Endodermal cell (in vitro differentiated cells): ENCODE data around the gene ACTMAP. TPM values are rescaled to one million over a fixed set of nuclear protein-coding genes. Genes with fewer than 3 reads are reported as not detected.

Source experiments
- DNase-seq: peaks from one replicate; pipeline ENCODE4 v3.0.0-alpha.2; 2017
- H3K27ac ChIP-seq: 2 replicates; pipeline ENCODE4 v1.5.1; 2013; ENCODE audit warnings: mild to moderate bottlenecking, low read depth, low read length, moderate library complexity
- H3K27me3 ChIP-seq: 2 replicates; pipeline ENCODE4 v1.6.1; 2013; ENCODE audit warnings: mild to moderate bottlenecking, low read length, moderate library complexity; ENCODE audit not compliant: insufficient read depth, control insufficient read depth, poor library complexity, severe bottlenecking
- H3K36me3 ChIP-seq: 2 replicates; pipeline ENCODE4 v1.7.0; 2013; ENCODE audit warnings: mild to moderate bottlenecking, low read length, moderate library complexity; ENCODE audit not compliant: control insufficient read depth, insufficient read depth
- H3K4me1 ChIP-seq: one replicate; pipeline ENCODE4 v1.7.0; 2013; ENCODE audit warnings: low read length; ENCODE audit not compliant: control insufficient read depth, insufficient read depth
- H3K4me3 ChIP-seq: 2 replicates; pipeline ENCODE4 v1.5.1; 2013; ENCODE audit warnings: mild to moderate bottlenecking, low read length, moderate library complexity
- H3K9ac ChIP-seq: 2 replicates; pipeline ENCODE4 v1.6.1; 2013; ENCODE audit warnings: mild to moderate bottlenecking, low read length, moderate library complexity; ENCODE audit not compliant: poor library complexity, severe bottlenecking; ENCODE audit errors: extremely low read depth
- H3K9me3 ChIP-seq: 2 replicates; pipeline ENCODE4 v1.6.1; 2013; ENCODE audit warnings: mild to moderate bottlenecking, low read length, moderate library complexity; ENCODE audit not compliant: control insufficient read depth
- H3K27ac Mint-ChIP-seq: 2 replicates; pipeline ENCODE4 v1.8.0; 2020; ENCODE audit warnings: mixed read lengths
- H3K27me3 Mint-ChIP-seq: 2 replicates; pipeline ENCODE4 v1.8.0; 2021; ENCODE audit warnings: mild to moderate bottlenecking, mixed read lengths; ENCODE audit not compliant: insufficient read depth
- H3K36me3 Mint-ChIP-seq: 2 replicates; pipeline ENCODE4 v1.8.0; 2020; ENCODE audit warnings: low read depth, mixed read lengths
- H3K4me1 Mint-ChIP-seq: 2 replicates; pipeline ENCODE4 v1.8.0; 2020; ENCODE audit warnings: mixed read lengths
- H3K4me3 Mint-ChIP-seq: 2 replicates; pipeline ENCODE4 v1.8.0; 2020; ENCODE audit warnings: mild to moderate bottlenecking, moderate library complexity, mixed read lengths
- H3K9me3 Mint-ChIP-seq: 2 replicates; pipeline ENCODE4 v1.8.0; 2020; ENCODE audit warnings: mild to moderate bottlenecking, mixed read lengths
- CTCF ChIP-seq: fragments of 200-600 bp; sonication (generic); conservative IDR thresholded peaks from 2 replicates; pipeline ENCODE4 v1.5.0; 2021; ENCODE audit warnings: antibody characterized with exemption, mild to moderate bottlenecking
- WGBS, 2 experiments: methylation state at CpG; one replicate each; pipeline versions ENCODE4 v1.1.5 to v1.1.7; 2013; ENCODE audit warnings: missing lambda C conversion rate in 2 of 2, mixed read lengths in 1 of 2; ENCODE audit not compliant: insufficient coverage in 1 of 2, insufficient read length in 1 of 2; 5-methylcytosine and 5-hydroxymethylcytosine counted together
- total RNA-seq, 2 donors: library from RNA; stranded (reverse); fragmentation: NEBNext Ultra II Directional in 1 of 2; extraction: Animal tissue kit (Norgen Biotek cat#: 25700) in 1 of 2; gene quantifications; 2 replicates in 1 of 2; 3 replicates in 1 of 2; pipeline ENCODE4 v1.2.1, GENCODE V29; 2021

Gene ACTMAP
- total RNA-seq, 2 donors from 2014 or later: 26.0 to 34.3 TPM

GRCh38 chr19:40743926-40744325, 6.4 kb downstream of the ACTMAP start:
- Mint-ChIP-seq H3K9me3 (no peaks in the 10 kb centered on the region), H3K36me3 (peaks cover 13% of the 10 kb centered on the region), H3K27ac (no peak overlapping the region), H3K4me1 (peaks cover 3% of the 10 kb centered on the region), H3K27me3 (no peaks in the 10 kb centered on the region), H3K4me3 (no peak overlapping the region)
- no peak for DNase-seq
- Histone ChIP-seq H3K4me3 (no peak overlapping the region), H3K27me3 (no peaks in the 10 kb centered on the region), H3K9me3 (no peaks in the 10 kb centered on the region), H3K36me3 (peaks cover 4% of the 10 kb centered on the region), H3K4me1 (no peaks in the 10 kb centered on the region), H3K9ac (no peak overlapping the region), H3K27ac (no peak overlapping the region)
- 97 to 100% methylated on average over 5 to 10 of the region's 10 CpGs for WGBS, 2 experiments
- TF ChIP-seq CTCF: no peak

GRCh38 chr19:40742886-40743285, 7.4 kb downstream of the ACTMAP start:
- peaks cover 11% of the 10 kb centered on the region for H3K36me3 ChIP-seq
- no peak overlapping the region for H3K27ac Mint-ChIP-seq
- no peak for TF ChIP-seq CTCF
- peaks cover 16% of the 10 kb centered on the region for H3K36me3 Mint-ChIP-seq
- H3K27me3 Mint-ChIP-seq: no peaks in the 10 kb centered on the region
- H3K4me1 ChIP-seq: no peaks in the 10 kb centered on the region
- DNase-seq: no peak
- no peaks in the 10 kb centered on the region for H3K9me3 Mint-ChIP-seq
- 92 to 96% methylated on average over 7 to 12 of the region's 12 CpGs for WGBS, 2 experiments
- H3K9me3 ChIP-seq: no peaks in the 10 kb centered on the region
- no peak overlapping the region for H3K9ac ChIP-seq
- H3K4me3 Mint-ChIP-seq: no peak overlapping the region
- H3K27me3 ChIP-seq: no peaks in the 10 kb centered on the region
- peaks cover 3% of the 10 kb centered on the region for H3K4me1 Mint-ChIP-seq
- no peak overlapping the region for H3K27ac ChIP-seq
- no peak overlapping the region for H3K4me3 ChIP-seq

- Mint-ChIP-seq H3K27ac (no peak overlapping the region), H3K36me3 (peaks cover 19% of the 10 kb centered on the region), H3K27me3 (no peaks in the 10 kb centered on the region), H3K4me1 (peaks cover 3% of the 10 kb centered on the region), H3K4me3 (no peak overlapping the region), H3K9me3 (no peaks in the 10 kb centered on the region)
- Histone ChIP-seq H3K9ac (no peak overlapping the region), H3K27ac (no peak overlapping the region), H3K36me3 (peaks cover 13% of the 10 kb centered on the region), H3K4me3 (no peak overlapping the region), H3K4me1 (no peaks in the 10 kb centered on the region), H3K27me3 (no peaks in the 10 kb centered on the region), H3K9me3 (no peaks in the 10 kb centered on the region)
- peak; percentile 16 for TF ChIP-seq CTCF
- DNase-seq: no peak
- 92 to 96% methylated on average over 13 to 17 of the region's 17 CpGs for WGBS, 2 experiments
Measured at GRCh38 chr19:40742477-40742876, 7.8 kb downstream of the ACTMAP start.
